Endothelial cell of hepatic sinusoid (primary cell): Measurements from ENCODE around the gene AMBP.

Experiments
- in situ Hi-C: cut with HindIII; loops from 2 replicates; pipeline ENCODE4 v1.10.0; 2017; ENCODE audit warnings: low sequenced_read_pairs

AMBP gene

DNA sequence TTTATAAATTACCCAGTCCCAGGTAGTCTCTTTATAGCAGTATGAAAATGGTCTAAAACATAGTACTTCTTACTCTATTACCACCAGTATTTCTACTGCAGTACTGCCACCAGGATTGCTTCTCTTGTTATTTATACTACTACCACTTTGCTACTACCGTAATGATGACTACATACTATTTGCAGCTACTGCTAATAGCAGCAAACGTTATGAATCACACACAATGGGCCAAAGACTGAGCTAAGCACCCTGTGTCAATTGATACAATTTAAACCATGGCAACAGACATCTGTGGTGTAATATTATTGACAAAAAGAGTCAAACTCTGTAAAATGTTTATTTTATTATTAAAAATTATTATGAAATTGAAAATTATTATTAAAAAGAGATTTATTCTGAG lies 36.3 kb upstream of the AMBP start:
- in situ Hi-C loops, result no loop called here

DNA sequence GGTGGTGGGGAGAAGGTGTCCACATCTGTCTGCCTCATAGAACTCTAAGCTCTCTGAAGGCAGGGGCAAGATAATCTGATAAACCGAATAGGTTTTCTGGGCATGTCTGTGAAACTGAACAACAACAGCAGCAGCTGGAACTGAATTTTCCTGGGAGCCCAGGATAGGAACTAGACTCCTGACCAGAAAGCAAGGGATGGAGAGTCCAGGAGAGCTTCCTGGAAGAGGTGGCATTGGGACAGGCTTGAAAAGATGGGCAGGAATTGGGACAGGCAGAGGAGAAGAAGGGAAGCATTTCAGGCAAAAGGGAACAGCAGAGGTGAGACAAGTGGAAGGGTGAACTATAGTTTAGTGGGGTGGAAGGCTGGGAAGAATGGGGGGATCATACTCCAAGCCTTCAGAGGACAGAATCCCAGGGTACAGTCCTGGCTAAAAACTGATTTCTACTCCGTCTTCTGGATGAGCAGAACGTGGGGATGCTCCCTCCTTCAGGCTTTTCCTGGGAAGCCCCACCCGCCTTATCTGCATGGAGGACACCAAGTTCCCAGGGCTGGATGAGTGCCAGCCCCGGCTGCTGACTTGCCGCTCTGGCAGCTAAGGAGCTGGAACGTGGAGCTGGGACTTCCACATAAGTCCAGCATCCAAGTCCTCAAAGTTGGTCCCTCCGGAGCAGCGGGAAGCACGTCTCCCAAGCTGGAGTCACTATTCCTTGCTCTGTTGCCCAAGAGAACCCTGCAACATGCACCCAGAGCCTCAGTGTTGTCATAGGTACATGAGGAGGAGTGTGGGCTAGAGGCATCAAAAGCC lies 34.9 kb upstream of the AMBP start:
- in situ Hi-C loops, result no loop called here

DNA sequence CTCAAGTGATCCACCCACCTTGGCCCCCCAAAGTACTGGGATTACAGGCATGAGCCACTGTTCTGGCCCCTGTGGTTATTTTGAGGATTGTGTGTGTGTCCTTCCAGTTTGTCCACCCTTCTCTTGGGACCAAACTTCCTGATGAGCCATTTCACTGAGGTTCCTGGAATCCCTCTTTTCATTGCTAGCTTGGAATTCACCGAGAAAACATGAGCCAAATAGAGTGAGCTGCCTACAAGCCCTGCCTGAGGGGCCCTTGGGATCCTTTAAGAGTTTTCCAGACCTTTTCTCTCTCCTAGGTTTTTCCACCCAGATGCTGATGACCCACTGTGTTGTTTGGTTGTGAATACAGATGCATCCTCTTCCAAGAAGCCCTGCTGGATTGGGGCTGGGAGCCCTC lies 34.2 kb upstream of the AMBP start:
- in situ Hi-C loops, result no loop called here

DNA sequence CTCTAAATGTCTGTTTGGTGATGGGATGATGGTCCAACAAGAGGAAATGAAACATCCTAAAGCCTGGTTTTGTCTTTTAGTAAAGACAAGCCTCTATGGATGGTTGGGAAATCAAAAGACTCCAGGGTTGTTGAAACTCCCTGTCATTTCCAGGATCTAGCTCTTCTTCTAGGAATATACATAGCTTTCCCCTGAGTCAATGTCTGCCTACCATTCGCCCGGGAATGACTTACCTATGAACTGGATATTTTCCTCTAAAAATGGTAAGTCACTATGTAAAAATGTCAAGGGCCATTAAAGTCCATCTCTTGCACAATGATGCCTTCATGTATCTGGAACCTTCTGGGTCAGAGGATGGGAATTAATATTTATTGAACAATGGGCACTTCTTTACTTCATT lies 32.1 kb upstream of the AMBP start:
- in situ Hi-C loops, result no loop called here

DNA sequence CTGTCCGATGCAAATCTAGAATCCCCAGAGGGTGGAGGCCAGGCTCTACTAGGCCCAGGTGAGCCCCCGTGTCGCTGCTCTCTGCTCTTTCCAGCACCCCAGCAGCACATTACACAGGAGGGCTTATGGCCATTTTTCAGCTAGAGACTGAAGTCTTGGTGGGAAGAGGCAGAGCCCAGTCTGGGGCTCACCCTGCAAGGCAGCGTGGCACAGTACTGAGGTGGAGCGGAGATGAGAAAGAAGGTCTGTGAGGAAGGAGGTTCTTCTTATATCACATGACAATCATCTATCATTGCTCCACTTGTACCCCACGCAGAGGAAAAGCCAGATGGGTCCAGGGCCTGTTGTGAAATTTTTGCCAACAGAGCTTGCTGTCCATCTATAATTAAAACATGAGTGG lies 31.0 kb upstream of the AMBP start:
- in situ Hi-C loops, result loop anchor here (5.0 kb wide), 2 partner anchors 43 to 168 kb away; no protein-coding TSS in a partner anchor

DNA sequence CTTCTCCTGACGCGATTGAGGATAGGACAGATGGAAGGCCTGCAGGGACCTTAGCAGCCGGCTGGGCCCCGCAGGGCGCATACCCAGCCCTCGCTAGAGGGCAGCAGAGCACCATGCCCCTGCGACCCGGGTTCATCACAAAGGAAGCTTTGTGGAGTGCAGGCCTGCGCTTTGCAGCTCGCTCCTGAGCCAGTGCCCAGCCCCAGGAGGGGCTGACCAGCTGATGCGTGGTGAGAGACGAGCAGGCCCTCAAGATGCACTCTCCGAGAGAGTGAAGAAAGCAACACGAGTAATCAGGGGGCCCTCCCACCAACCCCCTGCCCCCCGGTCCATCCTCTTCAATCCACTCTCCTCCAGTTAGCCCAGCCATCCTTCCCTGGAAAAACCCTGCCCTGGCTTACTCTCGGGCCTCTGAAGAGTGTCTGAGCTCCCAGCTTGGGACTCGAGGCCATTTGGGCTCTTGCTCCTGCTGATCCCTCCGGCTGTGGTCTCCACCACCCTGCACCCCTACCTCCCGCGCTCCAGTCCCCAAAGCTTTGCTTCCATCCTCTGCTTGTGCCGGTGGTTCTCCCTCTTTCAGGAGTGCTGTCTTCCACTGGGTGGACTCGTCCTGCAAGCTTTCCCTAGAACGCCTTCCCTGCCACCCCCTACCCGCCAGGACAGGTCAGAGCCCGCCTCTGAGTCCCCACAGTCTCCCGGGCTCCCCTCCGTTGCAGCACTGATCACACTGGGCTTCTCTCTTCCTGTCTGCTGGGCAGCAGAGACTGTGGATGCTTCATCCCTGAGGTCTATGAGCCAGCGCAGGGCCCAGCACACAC lies 30.1 kb upstream of the AMBP start:
- in situ Hi-C loops, result loop anchor here (5.0 kb wide), 2 partner anchors 44 to 169 kb away; no protein-coding TSS in a partner anchor

DNA sequence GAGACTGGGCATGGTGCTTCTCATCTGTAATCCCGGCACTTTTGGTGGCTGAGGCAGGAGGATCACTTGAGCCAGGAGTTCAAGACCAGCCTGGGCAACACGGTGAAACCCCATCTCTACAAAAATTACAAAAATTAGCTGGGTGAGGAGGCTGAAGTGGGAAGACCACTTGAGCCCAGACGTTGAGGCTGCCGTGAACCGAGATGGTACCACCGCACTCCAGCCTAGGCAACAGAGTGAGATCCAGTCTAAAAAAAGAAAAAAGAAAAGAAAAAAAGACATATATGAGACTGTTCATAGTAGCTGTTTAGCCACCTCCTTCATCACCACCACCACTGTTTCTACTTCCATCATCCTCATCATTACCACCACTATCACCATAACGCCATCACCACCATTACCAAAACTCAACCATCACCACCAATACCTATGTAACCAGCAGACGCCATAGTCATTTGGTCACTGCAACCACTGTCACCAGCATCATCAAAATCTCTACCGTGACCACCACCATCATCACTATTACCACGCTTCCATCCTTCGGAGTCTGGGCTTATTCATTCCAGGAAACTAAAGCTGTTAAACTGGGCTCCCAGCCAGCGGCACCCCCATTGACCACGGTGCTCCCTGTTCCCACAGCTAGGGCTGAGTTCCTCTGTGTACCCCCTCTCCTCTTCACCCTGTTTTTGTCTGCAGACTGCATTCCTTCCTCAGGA lies 29.3 kb upstream of the AMBP start:
- in situ Hi-C loops, result loop anchor here (5.0 kb wide), 2 partner anchors 45 to 170 kb away; no protein-coding TSS in a partner anchor

DNA sequence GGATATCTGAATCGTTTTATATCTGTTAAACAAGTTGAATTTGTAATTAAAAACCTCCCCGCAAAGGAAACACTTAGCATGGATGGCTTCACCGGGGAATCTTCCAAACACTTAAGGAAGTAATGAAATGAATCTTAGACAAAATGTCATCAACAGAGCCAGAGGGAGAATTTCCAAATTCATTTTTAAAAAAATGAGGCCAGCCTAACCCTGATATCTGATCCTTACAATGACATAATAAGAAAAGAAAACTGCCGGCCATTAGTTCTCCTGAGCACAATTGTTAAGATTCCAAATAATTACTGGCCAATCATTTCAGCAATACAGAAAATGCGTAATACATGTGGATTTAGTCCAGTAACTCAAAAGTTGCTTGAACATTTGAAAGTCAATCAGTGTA lies 27.1 kb upstream of the AMBP start:
- in situ Hi-C loops, result loop anchor here (5.0 kb wide), 2 partner anchors 47 to 172 kb away; no protein-coding TSS in a partner anchor

DNA sequence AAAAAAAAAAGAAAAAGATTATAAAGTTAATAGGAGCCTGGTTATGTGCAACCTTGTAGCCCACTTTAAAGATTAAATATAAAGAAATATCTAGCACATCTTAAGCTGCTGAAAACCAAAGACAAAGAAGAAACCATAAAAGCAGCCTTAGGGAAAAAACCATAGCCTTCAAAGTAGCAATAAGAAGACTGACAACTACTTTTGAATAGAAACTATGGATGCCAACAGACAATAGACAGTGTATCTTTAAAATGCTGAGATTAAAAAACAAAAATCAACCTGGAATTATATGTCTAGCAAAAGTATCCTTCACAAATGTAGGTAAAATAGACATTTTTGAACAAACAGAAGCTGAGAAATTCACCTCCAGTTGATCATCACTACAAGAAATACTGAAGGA lies 24.4 kb upstream of the AMBP start:
- in situ Hi-C loops, result no loop called here

DNA sequence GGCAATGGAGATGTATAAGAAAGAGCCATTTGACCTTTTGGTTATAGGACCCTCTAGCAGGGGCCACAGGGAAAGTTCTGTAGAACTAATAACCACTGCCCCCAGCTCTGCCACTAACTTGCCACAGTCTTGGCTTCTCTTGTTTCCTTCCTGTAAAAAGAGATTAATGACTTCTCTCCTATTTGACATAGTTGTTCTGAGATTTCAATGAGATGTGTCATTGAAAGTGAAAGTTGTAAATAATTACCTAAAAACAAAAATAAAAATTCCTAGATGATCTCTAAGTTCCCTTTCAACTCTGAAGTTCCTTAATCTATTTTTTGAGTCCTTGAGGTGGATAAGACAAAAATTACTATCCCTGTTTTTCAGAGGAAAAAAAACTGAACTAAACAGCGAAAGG lies 22.4 kb upstream of the AMBP start:
- in situ Hi-C loops, result no loop called here

DNA sequence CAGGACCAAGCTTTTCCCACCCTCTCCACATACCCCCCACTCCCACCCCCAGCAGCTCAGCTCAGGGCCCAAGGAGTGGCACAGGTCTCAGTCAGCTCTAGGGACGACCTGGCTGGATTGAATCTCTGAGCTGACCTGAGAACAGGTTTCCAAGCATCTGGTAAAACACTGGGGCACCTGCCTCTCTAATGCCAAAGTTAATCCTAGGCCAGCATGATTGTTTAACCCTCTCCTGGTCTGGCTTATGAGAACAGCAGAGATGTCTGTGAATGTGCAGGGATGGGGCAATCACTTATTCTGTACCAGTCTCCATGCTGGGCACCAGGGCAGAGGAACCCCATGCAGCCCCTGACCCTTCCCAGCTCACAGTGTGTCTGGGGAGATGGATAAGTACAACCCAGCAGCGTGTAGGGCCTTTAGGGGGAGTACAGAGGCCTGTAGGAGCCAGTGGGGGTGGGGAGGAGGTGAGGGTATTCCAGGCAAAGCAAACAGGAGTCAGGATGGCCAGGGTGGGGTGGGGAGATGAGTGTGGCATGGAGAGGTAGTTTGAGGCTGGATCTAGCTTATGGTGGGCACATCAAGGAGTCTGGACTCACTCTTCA lies 21.7 kb upstream of the AMBP start:
- in situ Hi-C loops, result no loop called here

DNA sequence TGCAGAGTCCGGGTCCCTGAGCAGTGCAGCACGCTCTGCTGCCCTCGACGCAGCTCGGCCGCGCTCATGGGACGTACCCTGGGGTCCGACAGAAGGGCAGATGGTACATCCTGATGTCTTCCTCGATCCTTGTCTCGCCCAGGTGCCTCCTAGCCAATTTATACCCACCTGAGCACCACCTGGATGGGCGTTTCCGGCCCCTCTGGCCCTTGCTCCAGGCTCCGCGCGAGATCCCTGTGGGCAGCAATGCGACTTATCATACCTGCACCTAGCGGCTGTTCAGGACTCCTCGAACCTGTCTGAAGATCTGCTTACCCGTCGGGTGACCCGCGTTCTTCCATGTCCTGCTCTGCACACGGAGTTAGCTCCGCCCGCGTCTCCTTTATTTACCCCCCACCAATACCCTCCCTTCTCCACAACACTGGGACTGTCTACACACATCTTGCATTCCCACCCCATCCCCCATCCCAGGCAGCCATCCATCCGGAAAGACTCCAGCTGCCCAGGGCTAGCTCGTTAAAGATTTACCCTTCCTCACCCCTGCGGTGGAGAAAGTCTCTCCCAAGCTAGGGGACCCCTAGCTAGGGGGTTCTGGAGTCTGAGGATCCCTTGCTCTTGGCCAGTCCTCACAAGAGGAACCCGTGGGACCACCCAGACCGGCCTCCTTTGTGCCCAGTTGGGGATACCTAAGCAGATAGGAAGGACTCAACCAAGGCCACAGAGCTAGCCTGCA lies 21.0 kb upstream of the AMBP start, which contains the start of gene KIF12:
Gene KIF12, minus strand, starts transcription at position 357 of the 733 bp plus-strand sequence. Its CDS starts 16 bp downstream, at position 341.
- in situ Hi-C loops, result no loop called here

DNA sequence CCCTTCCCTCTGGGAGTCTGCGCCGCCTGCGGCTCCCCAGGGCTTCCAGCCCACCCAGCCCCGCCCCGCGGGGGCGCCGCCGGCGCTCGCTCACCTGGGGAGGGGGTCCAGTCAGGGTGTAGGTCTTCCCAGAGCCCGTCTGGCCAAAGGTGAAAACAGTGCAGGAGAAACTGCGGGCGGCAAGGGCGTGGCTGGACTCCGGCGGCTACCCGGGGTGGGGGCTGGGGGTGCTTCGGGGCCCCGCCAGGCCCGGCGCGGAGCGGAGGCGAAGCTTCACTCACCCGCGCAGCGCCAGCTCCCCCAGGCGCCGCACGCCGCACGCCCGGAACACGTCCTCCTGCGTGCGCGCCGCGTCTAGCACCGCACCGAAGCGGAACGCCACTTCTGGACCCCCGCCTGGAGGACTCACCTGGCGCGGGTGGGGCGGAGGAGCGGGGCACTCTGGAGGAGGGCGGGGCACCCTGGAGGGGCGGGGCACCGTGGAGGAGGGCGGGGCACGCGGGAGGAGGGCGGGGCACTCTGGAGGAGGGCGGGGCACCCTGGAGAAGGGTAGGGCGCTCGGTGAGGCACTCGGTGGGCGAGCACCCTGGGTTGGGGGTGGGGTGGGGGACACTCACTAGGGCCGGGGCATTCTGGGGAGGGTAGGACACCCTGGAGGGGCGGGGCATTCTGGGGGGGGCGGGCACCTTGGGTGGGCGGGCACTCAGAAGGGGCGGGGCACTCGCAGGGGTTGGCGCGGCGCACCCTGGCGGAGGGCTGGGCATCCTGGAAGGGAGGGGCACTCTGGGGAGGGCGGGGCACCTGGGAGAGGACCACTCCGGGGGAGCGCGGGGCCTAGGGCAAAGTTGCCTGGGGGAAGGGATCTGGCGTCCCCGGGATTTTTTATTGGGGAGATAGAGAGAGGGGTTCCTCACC lies 20.2 kb upstream of the AMBP start:
- in situ Hi-C loops, result no loop called here

DNA sequence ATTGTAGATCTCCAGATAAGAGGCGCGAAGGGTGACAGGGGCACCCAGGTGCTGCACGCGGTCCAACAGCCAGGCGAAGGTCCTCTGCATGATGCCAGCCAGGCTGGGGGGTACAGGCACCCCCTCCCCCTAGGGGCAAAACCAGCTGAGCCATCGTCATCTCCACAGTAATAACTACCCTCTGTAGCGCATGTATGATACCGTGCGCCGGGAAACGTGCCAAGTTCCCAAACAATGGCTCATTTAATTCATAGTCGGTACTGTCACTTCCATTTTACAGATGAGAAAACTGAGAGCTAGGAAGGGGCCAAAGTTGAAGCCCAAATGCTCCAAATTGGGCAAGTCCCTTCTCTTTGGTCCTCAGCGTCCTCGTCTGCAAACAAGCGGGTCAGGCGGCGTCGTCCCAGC lies 19.5 kb upstream of the AMBP start:
- in situ Hi-C loops, result no loop called here

DNA sequence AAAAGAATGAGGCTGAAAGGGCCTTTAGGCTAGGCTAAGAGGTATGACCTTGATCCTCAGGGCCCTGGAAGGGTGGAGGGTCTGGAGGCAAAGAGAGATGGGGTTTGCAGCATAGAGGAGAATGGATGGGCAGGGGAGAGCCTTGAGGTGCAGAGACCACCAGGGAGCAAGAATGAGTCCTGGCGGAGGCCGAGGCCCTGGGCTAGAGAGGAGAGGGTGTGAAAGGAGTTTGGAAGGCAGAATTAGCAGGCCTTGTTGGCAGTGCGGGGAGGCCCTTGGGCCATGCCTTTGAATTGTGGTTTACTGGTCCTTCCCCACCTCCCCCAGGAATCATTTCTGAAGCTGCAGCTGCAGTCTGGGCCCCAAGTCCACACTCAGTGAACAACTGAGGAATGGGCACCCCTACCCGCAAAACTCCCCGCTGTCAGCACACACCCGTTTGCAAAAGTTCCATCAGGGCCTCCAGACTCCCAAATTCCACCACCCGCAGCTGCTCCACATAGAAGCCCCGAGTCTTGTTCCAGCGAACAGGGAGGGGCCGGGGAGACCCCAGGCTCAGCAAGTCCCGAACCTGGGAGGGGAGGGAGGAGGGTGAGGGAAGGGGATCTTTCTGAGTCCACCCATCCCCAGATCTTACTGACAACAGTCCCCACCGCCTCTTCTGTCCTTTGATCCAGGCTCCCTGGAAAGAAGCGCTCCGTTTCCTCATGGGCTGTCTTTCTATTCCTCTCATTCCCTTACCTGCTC lies 18.9 kb upstream of the AMBP start:
- in situ Hi-C loops, result no loop called here

DNA sequence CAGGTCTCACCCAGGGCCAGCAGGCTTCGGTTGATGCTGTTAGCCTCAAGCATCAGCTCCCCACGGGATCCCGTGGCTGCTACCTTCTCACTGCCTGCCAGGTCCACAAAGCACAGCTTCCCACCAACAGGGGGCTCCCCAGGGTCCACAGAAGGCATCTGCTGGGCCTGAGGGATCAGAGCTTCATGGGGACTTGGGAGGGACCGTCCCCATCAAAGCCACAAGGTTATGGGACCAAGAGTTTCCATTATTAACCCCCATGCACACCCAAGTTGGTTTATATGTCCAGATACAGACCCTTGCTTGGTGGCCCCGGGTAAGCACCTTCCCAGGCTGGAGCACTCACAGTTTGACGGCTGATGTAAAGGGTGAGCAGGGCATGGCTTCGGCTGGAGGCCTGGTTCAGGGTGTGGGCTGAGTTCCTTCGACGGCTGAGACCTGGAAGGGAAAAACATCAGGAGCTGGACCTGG lies 18.0 kb upstream of the AMBP start:
- in situ Hi-C loops, result no loop called here

DNA sequence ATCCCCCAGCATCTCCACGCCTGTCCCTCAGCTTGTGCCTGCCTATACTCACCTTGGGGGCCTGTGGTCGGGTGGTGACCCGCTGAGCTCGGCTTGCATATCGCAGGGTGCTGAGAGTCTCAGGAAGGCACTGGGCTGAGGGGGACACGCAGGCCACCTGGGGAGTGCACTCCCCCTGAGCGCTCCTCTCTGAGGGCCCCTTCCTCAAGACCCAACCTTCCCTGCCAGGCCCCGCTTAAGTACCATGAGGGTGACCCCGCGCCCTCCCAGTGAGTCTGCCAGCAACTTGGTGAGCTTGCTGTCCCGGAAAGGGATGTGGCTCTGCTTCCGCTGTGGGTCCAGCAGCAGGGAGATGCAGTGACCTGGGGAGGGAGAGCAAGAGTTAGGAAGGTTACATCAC lies 16.9 kb upstream of the AMBP start:
- in situ Hi-C loops, result no loop called here
